HUES6 (cell line): ENCODE results near the gene SEC24B.

Source experiments
- H3K27ac ChIP-seq: 2 replicates; pipeline ENCODE4 v1.7.0; 2013; ENCODE audit warnings: low read depth, mild to moderate bottlenecking, low read length, inconsistent platforms
- H3K27me3 ChIP-seq: 2 replicates; pipeline ENCODE4 v1.6.1; 2013; ENCODE audit warnings: low read length; ENCODE audit not compliant: control insufficient read depth, insufficient read depth
- H3K36me3 ChIP-seq: 2 replicates; pipeline ENCODE4 v1.6.1; 2013; ENCODE audit warnings: low read length; ENCODE audit not compliant: control insufficient read depth, insufficient read depth
- H3K4me1 ChIP-seq: 2 replicates; pipeline ENCODE4 v1.6.1; 2013; ENCODE audit warnings: low read length; ENCODE audit not compliant: control insufficient read depth, insufficient read depth
- H3K4me3 ChIP-seq: 2 replicates; pipeline ENCODE4 v1.5.1; 2013; ENCODE audit warnings: low read depth, low read length
- H3K9ac ChIP-seq: one replicate; pipeline ENCODE4 v1.6.1; 2013; ENCODE audit warnings: mild to moderate bottlenecking, low read length
- H3K9me3 ChIP-seq: 2 replicates; pipeline ENCODE4 v1.6.1; 2013; ENCODE audit warnings: low read depth, low read length; ENCODE audit not compliant: control insufficient read depth, insufficient read depth

Gene SEC24B

DNA sequence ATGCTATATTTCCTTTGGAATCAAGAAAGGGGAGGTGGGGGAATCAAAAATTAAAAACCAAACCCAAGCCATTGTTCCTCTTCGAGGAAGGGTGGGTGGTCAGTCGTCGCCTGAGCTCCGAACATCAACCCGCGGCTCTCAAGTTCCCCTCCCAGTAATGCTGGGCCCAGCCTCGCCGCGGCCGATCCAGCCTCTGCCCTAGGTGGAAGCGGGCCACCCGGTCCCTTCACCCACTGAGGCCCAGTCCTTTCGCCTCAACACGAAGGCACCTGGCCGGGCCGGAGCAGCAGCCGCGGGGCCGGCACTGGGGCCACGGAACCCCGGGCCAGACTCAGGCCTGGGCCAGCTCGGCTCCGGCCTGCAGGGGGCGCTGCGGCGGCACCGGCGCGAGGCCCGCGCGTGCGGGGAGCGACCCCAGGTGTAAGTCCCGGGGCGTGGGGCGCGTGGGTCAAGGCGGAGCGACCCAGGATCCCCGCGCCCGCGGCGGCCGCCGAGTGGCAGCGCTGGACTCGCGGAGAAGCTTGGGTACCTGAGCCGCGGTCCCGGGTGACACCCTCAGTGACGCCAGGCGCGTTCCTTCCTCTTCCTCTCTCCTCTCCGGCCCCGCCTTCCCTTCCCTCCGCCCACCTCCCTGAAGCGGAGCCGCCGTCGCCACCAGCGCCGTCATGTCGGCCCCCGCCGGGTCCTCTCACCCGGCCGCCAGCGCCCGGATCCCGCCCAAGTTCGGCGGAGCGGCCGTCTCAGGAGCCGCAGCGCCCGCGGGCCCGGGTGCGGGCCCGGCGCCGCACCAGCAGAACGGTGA is at the start of gene SEC24B:
SEC24B (plus strand) TSS at position 611 of the 802 bp plus-strand sequence; CDS start at position 666, 55 bp downstream.
- peak within 1 kb of the TSS; percentile 89 for H3K27ac ChIP-seq
- peak within 1 kb of the TSS; percentile 91 for H3K4me3 ChIP-seq
- H3K9ac ChIP-seq = peak within 1 kb of the TSS; percentile 92
- H3K9me3 ChIP-seq = no peaks in the 10 kb centered on the region
- H3K36me3 ChIP-seq = 0 out of 2 replicates have a peak, but pooled peaks cover 7% of the 10 kb centered on the region
- H3K4me1 ChIP-seq = peaks cover 30% of the 10 kb centered on the region
- H3K27me3 ChIP-seq = no peaks in the 10 kb centered on the region

DNA sequence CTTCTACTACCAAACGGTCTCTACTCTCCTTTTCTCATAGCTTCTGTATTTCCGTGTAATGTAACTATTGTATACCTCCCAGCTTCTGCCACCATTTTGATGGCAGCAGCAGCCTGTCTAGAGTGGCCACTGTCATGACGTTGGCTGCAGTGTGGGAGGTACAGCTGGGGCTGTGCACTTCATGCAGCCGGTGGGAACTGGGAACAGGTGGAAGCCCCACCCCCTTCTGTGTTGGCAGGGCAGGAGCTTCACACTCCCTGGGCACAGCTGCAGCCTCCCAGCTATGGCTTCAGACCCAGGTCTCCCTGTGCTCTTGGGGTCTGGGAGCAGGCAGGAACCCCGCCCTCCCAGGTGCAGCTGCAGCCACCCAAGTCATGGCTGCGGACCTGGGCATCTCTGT is 49.8 kb upstream of the SEC24B start:
- H3K9ac ChIP-seq = no peak overlapping the region
- no peaks in the 10 kb centered on the region for H3K9me3 ChIP-seq
- H3K36me3 ChIP-seq = no peaks in the 10 kb centered on the region
- no peak overlapping the region for H3K27ac ChIP-seq
- peaks cover 14% of the 10 kb centered on the region for H3K4me1 ChIP-seq
- H3K4me3 ChIP-seq = no peak overlapping the region
- no peaks in the 10 kb centered on the region for H3K27me3 ChIP-seq

DNA sequence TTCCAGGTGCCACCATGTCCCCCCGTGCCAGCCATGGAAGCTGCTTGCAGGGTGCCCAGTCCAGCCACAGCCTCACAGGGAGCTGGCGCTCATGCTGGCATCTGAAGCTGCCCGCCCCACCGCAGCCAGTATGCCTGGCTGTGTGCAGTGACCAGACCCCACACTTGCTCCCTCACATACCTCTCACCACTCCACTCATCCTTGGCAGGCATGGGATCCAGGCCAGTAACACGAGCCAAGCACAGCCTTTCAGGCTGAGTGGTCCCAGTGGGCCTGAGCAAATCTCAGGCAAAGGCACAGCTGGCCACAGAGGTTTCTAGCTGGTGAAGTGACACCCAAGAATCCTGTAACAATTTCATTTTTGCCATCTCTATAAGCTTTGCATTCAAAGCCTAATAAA is 48.4 kb upstream of the SEC24B start:
- Histone ChIP-seq H3K9ac (no peak overlapping the region), H3K4me1 (peaks cover 25% of the 10 kb centered on the region), H3K4me3 (no peak overlapping the region), H3K36me3 (no peaks in the 10 kb centered on the region), H3K27me3 (no peaks in the 10 kb centered on the region), H3K9me3 (no peaks in the 10 kb centered on the region), H3K27ac (no peak overlapping the region)

DNA sequence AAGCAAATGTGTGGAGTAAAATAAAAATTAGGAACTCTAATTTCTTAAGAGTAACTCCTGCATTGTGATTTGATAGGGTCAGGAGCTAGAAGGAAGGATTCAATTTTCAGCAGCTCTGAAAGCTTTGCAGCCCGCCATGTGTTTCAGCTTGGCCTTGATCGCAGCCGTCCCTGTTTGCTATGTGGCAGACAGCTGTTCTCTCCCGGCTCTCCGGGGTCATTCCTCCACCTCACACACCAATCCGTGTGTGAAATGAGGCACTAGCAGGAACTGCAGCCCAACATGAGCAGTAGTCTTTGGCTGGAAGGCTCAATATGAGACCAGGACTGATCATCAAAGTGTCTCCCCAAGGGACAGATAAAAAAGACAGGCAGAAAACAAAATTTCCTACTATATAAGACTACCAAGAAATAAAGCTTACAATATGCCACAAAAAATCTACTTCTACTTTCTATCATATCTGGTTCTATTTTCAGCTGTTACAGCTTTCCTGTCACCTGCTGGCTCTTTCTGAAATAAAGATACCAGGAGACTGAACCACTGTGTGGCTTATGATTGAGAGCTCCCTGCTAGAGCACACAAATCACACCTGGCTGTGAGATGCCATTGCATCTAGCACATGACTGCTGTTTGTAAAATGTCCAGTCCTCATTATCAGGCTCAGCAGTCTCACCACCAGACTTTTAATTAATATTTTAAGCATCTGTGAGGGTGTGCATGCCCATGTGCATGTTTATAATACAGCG is 44.1 kb upstream of the SEC24B start:
- no peaks in the 10 kb centered on the region for H3K9me3 ChIP-seq
- H3K36me3 ChIP-seq = no peaks in the 10 kb centered on the region
- H3K27ac ChIP-seq = no peak overlapping the region
- H3K4me3 ChIP-seq = no peak overlapping the region
- peaks cover 25% of the 10 kb centered on the region for H3K4me1 ChIP-seq
- no peak overlapping the region for H3K9ac ChIP-seq
- H3K27me3 ChIP-seq = no peaks in the 10 kb centered on the region

DNA sequence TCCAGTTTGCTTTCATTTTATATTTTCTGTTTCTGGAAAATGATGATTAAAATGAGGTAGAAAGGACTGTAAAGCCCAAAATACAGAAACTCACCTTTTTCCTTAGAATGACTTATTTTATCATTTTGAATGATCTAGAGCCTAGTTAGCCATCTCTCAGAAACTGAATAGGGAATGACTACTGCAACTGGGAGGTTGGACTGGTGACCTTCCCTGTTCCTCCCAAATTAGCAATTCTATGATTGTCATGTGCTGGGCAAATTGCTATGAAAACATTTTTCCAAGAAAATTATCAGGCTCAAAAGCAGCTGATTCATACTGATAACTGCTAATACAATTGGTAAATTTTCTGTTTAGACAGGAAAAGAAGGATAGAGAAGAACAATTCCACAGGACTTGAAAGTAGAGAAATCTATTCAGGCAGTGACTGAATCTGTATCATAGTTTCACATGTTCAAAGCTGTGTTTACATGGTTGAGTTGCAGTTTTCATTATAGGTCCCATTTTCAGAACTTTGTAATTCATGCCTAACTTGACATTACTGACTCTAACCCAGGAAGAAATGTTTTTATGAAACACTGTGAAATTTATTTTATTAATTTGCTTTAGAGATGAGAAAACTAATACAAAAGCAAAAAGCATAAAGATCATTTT is 43.4 kb upstream of the SEC24B start:
- Histone ChIP-seq H3K36me3 (no peaks in the 10 kb centered on the region), H3K4me3 (no peak overlapping the region)

DNA sequence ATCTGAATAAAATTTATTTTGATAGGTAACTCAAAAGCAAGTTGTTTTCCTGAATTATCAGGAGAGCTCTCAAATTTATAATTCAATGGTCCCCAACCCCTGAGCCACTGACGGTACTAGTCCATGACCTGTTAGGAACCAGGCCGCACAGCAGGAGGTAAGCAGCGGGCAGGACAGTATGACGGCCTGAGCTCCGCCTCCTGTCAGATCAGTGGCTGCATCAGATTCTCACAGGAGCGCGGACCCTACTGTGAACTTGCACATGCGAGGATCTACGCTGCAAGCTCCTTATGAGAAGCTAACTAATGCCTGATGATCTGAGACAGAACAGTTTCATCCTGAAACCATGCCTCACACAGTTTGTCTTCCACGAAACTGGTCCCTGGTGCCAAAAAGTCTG is 37.9 kb upstream of the SEC24B start:
- H3K9me3 ChIP-seq = no peaks in the 10 kb centered on the region
- H3K4me3 ChIP-seq = no peak overlapping the region
- no peak overlapping the region for H3K9ac ChIP-seq
- H3K36me3 ChIP-seq = no peaks in the 10 kb centered on the region
- H3K27me3 ChIP-seq = no peaks in the 10 kb centered on the region
- H3K4me1 ChIP-seq = no peaks in the 10 kb centered on the region
- no peak overlapping the region for H3K27ac ChIP-seq

More for the DNA sequence above, 43.4 kb upstream of the SEC24B start:
- no peaks in the 10 kb centered on the region for H3K27me3 ChIP-seq
- no peaks in the 10 kb centered on the region for H3K9me3 ChIP-seq
- peaks cover 25% of the 10 kb centered on the region for H3K4me1 ChIP-seq
- H3K27ac ChIP-seq = no peak overlapping the region
- H3K9ac ChIP-seq = no peak overlapping the region

DNA sequence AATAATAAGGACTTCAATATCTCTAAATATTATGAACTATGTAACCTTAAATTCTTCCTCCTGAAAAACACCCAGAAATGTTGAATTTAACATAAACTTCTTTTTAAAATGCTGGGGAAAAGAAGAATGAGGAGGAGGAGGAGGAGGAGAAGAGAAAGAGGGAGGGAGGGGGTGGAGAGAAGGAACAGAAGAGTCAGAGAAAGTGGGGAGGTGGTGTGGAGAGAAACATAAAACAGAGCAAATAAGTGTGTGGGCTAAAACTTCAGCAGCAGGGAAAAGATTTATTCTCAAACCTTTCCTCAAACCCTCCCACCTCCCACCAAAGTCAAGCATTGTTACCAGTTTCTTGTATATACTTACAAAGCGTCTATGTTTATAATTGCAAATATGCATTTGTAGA is 34.7 kb upstream of the SEC24B start:
- H3K9me3 ChIP-seq = no peaks in the 10 kb centered on the region
- H3K4me1 ChIP-seq = no peaks in the 10 kb centered on the region
- no peaks in the 10 kb centered on the region for H3K36me3 ChIP-seq
- no peak overlapping the region for H3K27ac ChIP-seq
- no peak overlapping the region for H3K9ac ChIP-seq
- no peak overlapping the region for H3K4me3 ChIP-seq
- H3K27me3 ChIP-seq = no peaks in the 10 kb centered on the region

DNA sequence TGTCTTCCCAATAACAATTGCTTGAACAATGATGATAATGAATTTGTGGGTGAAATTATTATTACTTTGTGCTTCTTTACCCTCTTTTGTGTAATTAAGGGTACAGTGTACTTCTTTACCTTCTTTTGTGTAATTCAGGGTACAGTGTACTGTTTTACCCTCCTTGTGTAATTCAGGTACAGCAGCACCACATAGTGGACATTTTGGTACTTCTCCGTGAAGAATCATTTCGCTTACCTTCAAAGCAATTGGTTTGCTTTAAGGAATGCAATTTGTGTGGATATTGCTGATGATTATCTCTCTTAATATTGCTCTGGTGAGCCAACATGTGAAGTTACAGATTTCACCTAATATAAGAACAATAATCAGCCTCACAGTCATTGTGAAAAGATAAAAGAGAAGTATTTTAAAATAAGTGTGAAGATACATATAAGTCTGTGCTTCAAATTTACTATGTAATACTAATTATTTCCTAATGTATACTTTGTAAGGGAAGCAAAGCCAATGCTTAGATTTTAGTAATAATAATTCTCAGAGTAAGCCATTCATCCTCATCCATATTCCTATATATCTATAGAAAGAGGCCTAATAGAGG is 27.2 kb upstream of the SEC24B start:
- Histone ChIP-seq H3K9ac (no peak overlapping the region), H3K4me3 (no peak overlapping the region), H3K27me3 (no peaks in the 10 kb centered on the region), H3K36me3 (no peaks in the 10 kb centered on the region), H3K9me3 (no peaks in the 10 kb centered on the region), H3K27ac (no peak overlapping the region), H3K4me1 (peaks cover 27% of the 10 kb centered on the region)

DNA sequence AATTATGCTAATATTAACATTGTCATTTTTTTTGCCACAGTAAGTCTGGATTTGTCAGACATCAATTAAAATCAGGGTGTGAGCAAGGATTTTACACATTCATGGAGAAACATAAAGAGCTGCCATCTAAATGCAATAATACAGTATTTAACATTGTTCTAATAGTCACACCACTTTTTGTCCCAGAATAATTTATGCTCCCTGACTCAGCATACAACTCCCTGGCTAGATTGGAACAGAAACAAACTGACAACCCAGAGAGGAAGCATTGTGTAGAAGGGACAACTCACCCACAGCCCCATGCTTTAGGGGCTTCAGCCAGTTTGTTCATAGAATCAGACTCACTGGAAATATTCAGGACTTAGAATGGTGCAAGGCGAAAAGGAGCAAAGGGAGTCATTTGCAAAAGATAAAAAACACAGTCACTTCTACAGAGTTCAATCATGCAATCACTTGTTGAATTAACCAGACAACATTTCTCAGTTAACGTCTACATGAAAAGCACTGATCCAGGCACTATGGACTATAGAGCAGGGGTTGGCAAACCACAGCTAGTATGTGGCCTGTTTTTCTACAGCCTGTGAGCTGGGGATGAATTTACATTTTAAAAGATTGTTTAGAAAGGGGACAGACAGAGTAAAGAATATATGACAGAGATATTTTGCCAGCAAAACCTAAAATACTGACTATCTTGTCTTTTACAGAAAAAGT is 26.4 kb upstream of the SEC24B start:
- H3K9me3 ChIP-seq = no peaks in the 10 kb centered on the region
- no peaks in the 10 kb centered on the region for H3K27me3 ChIP-seq
- H3K4me1 ChIP-seq = peaks cover 32% of the 10 kb centered on the region
- no peak overlapping the region for H3K4me3 ChIP-seq
- no peak overlapping the region for H3K9ac ChIP-seq
- no peaks in the 10 kb centered on the region for H3K36me3 ChIP-seq
- H3K27ac ChIP-seq = no peak overlapping the region

DNA sequence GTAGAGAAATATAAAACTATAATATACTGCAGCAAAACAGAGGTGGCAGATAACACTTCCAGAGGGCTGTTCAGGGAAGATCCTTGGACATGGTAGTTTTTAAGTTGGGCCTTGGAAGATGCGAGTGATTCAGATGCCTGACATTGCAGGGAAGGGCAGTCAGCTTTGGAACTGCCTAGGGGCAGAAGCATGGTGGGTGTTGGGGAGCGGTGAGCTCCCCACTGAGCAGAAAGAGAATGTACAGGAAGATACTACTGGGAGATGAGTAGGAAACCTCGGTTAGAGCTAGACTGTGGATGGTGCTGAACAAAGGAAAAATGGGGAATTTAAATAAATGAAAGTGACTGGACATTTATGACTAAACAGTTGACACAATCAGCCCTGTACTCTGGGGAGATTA is 24.9 kb upstream of the SEC24B start:
- Histone ChIP-seq H3K27ac (peak overlapping the region; percentile 33; the same call in 1 of the 2 replicates), H3K9me3 (no peaks in the 10 kb centered on the region), H3K27me3 (no peaks in the 10 kb centered on the region), H3K36me3 (no peaks in the 10 kb centered on the region), H3K9ac (no peak overlapping the region), H3K4me3 (no peak overlapping the region), H3K4me1 (peaks cover 39% of the 10 kb centered on the region)
